ENCODE results near the gene TYMP. TPM values are rescaled to one million over a fixed set of nuclear protein-coding genes. Genes with fewer than 3 reads are reported as not detected.
"Not testable (repeated sequence)": the region's sequence is repeated elsewhere in the genome, so short reads cannot be mapped to it uniquely, and the experiment has no call there.

Gene TYMP
- total and polyA plus RNA-seq, 8 donors: 14.3 to 162 (median 70.2) TPM

DNA sequence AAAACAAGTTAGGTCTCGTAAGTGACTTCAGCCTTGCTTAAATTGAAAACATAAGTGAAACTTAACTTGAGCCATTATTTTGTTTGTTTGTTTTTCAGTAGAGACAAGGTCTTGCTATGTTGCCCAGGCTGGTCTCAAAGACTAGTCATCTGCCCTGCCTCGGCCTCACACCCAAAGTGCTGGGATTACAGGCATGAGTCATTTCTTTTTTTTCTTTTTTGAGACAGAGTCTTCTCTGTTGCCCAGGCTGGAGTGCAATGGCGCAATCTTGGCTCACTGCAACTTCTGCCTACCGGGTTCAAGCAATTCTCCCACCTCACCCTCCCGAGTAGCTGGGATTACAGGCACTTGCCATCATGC lies 11.8 kb upstream of the TYMP start:
- peak in 1 of 2 donors; percentile 55 for DNase-seq
- 56 to 76% (median 68%) methylated on average over 5 of the region's 5 CpGs for WGBS, 5 donors
- intact Hi-C loops (cut with DNase I; ENCODE audit: low total_unique reads); H3K4me3 ChIP-seq; H3K9me3 ChIP-seq; H3K36me3 ChIP-seq: not testable (repeated sequence)
- H3K4me1 ChIP-seq: peaks cover 17 to 56% (median 33%) of the 10 kb centered on the region in 4 donors
- peak in 2 of 3 donors; percentile 56 to 65 for TF ChIP-seq POLR2AphosphoS5 (IDR thresholded peaks at IDR 0.05)
- H3K27ac ChIP-seq: peak overlapping the region; percentile 27 to 98 (median 80)
- peaks cover 0 to 39% (median 3%) of the 10 kb centered on the region in 3 donors for H3K27me3 ChIP-seq

DNA sequence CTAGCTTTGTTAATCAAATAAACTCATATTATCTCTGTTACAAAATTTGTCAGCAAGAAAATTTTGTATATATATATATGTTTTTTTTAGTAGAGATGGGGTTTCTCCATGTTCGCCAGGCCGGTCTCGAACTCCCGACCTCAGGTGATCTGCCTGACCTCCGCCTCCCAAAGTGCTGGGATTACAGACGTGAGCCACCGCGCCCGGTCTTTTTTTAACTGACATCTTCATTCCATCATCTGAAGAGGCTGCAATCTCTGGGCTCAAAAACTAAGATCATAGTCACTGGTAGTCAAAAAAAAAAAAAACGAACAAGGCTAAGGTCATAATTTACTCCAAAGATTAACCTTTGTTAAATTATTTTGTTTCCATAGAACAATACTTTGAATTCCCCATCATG lies 10.6 kb upstream of the TYMP start:
- DNase-seq: no peak
- TF ChIP-seq POLR2A (IDR thresholded peaks at IDR 0.05): no peak
- TF ChIP-seq POLR2AphosphoS5 (IDR thresholded peaks at IDR 0.05): no peak
- no peak for TF ChIP-seq EP300 (IDR thresholded peaks at IDR 0.05)
- TF ChIP-seq, protein P1, sequence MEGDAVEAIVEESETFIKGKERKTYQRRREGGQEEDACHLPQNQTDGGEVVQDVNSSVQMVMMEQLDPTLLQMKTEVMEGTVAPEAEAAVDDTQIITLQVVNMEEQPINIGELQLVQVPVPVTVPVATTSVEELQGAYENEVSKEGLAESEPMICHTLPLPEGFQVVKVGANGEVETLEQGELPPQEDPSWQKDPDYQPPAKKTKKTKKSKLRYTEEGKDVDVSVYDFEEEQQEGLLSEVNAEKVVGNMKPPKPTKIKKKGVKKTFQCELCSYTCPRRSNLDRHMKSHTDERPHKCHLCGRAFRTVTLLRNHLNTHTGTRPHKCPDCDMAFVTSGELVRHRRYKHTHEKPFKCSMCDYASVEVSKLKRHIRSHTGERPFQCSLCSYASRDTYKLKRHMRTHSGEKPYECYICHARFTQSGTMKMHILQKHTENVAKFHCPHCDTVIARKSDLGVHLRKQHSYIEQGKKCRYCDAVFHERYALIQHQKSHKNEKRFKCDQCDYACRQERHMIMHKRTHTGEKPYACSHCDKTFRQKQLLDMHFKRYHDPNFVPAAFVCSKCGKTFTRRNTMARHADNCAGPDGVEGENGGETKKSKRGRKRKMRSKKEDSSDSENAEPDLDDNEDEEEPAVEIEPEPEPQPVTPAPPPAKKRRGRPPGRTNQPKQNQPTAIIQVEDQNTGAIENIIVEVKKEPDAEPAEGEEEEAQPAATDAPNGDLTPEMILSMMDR (IDR thresholded peaks at IDR 0.05): no peak
- 74 to 85% (median 77%) methylated on average over 10 of the region's 10 CpGs for WGBS, 5 donors
- Histone ChIP-seq H3K4me3 (no peak overlapping the region), H3K27ac (peak overlapping the region in 4 of 5 donors; percentile 27 to 98 (median 86)), H3K36me3 (no peaks in the 10 kb centered on the region), H3K4me1 (peaks cover 16 to 55% (median 32%) of the 10 kb centered on the region in 4 donors), H3K9me3 (no peaks in the 10 kb centered on the region), H3K27me3 (peaks cover 0 to 35% (median 0%) of the 10 kb centered on the region in 3 donors)
- intact Hi-C loops (cut with DNase I; ENCODE audit: low total_unique reads): no loop called here

GRCh38 chr22:50537765-50538164 lies 8.0 kb upstream of the TYMP start:
- Histone ChIP-seq H3K4me1 (peaks cover 14 to 54% (median 23%) of the 10 kb centered on the region in 4 donors), H3K9me3 (no peaks in the 10 kb centered on the region)

DNA sequence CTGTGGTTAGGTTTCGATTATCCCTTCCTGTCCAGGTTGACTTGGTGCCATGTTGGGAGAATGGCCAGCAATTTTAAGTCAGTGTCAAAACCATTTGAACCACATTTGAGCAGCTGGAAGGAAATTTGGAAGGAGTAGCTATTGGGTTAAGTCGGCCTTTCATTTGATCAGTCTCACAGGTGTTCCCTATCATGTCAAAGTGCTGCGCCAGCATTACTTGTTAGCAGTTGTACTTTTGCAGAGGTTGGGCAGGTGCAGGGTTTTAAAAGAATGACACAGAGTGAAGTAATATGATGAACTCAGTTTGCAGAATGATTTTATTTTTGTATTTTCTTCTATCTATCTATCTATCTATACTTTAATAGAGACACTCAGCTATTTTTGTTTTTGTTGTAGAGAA lies 6.4 kb upstream of the TYMP start:
- peaks cover 29 to 68% (median 35%) of the 10 kb centered on the region in 4 donors for H3K4me1 ChIP-seq
- intact Hi-C loops (cut with DNase I; ENCODE audit: low total_unique reads): no loop called here
- WGBS, 5 donors: 54 to 80% (median 73%) methylated on average over 3 of the region's 3 CpGs
- no peaks in the 10 kb centered on the region for H3K36me3 ChIP-seq
- TF ChIP-seq EP300 (IDR thresholded peaks at IDR 0.05): no peak
- H3K4me3 ChIP-seq: no peak overlapping the region
- no peaks in the 10 kb centered on the region for H3K9me3 ChIP-seq
- peak overlapping the region in 1 of 5 donors; percentile 98 for H3K27ac ChIP-seq
- DNase-seq: no peak
- H3K27me3 ChIP-seq: peaks cover 0 to 52% (median 0%) of the 10 kb centered on the region in 3 donors

More at GRCh38 chr22:50537765-50538164, 8.0 kb upstream of the TYMP start:
- no peak for TF ChIP-seq EP300 (IDR thresholded peaks at IDR 0.05)
- no peak for TF ChIP-seq POLR2AphosphoS5 (IDR thresholded peaks at IDR 0.05)
- no peak for TF ChIP-seq POLR2A (IDR thresholded peaks at IDR 0.05)
- TF ChIP-seq, protein P1 (IDR thresholded peaks at IDR 0.05): no peak
- no peak overlapping the region for H3K4me3 ChIP-seq
- 83 to 93% (median 90%) methylated on average over 13 of the region's 13 CpGs for WGBS, 5 donors
- peaks cover 0 to 38% (median 0%) of the 10 kb centered on the region in 3 donors for H3K27me3 ChIP-seq
- DNase-seq: no peak
- H3K36me3 ChIP-seq: no peaks in the 10 kb centered on the region
- intact Hi-C loops (cut with DNase I; ENCODE audit: low total_unique reads): no loop called here
- peak overlapping the region in 4 of 5 donors; percentile 80 to 98 (median 90) for H3K27ac ChIP-seq

GRCh38 chr22:50535113-50535512 lies 5.3 kb upstream of the TYMP start:
- no peak for DNase-seq
- Histone ChIP-seq H3K9me3 (no peaks in the 10 kb centered on the region), H3K36me3 (no peaks in the 10 kb centered on the region), H3K4me3 (no peak overlapping the region), H3K4me1 (peaks cover 38 to 69% (median 42%) of the 10 kb centered on the region in 4 donors), H3K27me3 (peaks cover 0 to 63% (median 0%) of the 10 kb centered on the region in 3 donors), H3K27ac (peak overlapping the region in 2 of 5 donors; percentile 95 to 98)
- WGBS, 5 donors: 79 to 93% (median 88%) methylated on average over 7 to 8 of the region's 8 CpGs
- TF ChIP-seq POLR2AphosphoS5 (IDR thresholded peaks at IDR 0.05) (no peak), POLR2A (IDR thresholded peaks at IDR 0.05) (no peak), EP300 (IDR thresholded peaks at IDR 0.05) (no peak)
- TF ChIP-seq, protein P1 (IDR thresholded peaks at IDR 0.05): no peak
- intact Hi-C loops (cut with DNase I; ENCODE audit: low total_unique reads): no loop called here

- intact Hi-C loops (cut with DNase I; ENCODE audit: low total_unique reads): not testable (repeated sequence)
- WGBS, 5 donors: 57 to 65% (median 59%) methylated on average over 21 of the region's 21 CpGs
Observed at GRCh38 chr22:50533856-50534711, 4.3 kb upstream of the TYMP start.

More at GRCh38 chr22:50533856-50534711, 4.3 kb upstream of the TYMP start:
- H3K4me3 ChIP-seq, H3K9me3 ChIP-seq, H3K36me3 ChIP-seq, DNase-seq: not testable (repeated sequence)
- Histone ChIP-seq H3K4me1 (peaks cover 40 to 71% (median 45%) of the 10 kb centered on the region in 4 donors), H3K27ac (peak overlapping the region in 3 of 5 donors; percentile 27 to 98 (median 95)), H3K27me3 (peaks cover 0 to 73% (median 0%) of the 10 kb centered on the region in 3 donors)
